Measurements from ENCODE around the gene CCNL2. TPM values are rescaled to one million over a fixed set of nuclear protein-coding genes. Genes with fewer than 3 reads are reported as not detected.

Gene CCNL2
- total RNA-seq, 2 donors from 2014 or later: 92.3 to 104 TPM

DNA sequence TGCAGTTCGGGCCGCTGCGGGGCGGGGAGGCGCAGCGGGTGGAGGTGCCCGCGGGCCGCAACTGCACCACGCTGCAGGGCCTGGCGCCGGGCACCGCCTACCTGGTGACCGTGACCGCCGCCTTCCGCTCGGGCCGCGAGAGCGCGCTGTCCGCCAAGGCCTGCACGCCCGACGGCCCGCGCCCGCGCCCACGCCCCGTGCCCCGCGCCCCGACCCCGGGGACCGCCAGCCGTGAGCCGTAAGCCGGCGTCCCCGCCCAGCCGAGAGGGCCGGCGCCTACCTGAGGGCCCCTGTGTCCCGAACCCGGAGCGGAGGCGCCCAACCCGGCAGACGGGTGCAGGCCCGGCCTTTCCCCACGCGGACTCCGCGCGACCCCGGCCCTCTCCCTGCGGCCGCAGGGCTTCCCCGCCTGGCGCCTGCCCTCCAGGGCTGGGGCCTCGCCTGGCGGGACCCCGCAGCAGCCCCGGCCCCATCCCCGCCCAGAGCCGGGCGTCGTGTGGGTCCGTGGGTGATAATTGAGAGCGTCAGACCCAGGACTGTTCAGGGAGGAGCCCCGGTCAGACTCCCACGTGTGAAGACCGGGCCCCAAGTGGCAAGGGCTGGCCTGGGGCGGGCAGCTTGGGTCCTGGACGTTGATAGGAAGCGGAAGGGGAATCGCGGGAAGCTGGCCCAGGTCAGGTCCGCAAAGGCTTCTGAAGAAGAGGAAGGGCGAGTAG, 40.6 kb upstream of the CCNL2 start:
- peaks cover 4% of the 10 kb centered on the region for H3K27me3 ChIP-seq
- DNase-seq: no peak
- TF ChIP-seq, protein P1, sequence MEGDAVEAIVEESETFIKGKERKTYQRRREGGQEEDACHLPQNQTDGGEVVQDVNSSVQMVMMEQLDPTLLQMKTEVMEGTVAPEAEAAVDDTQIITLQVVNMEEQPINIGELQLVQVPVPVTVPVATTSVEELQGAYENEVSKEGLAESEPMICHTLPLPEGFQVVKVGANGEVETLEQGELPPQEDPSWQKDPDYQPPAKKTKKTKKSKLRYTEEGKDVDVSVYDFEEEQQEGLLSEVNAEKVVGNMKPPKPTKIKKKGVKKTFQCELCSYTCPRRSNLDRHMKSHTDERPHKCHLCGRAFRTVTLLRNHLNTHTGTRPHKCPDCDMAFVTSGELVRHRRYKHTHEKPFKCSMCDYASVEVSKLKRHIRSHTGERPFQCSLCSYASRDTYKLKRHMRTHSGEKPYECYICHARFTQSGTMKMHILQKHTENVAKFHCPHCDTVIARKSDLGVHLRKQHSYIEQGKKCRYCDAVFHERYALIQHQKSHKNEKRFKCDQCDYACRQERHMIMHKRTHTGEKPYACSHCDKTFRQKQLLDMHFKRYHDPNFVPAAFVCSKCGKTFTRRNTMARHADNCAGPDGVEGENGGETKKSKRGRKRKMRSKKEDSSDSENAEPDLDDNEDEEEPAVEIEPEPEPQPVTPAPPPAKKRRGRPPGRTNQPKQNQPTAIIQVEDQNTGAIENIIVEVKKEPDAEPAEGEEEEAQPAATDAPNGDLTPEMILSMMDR (IDR thresholded peaks at IDR 0.05): no peak
- H3K27ac ChIP-seq: no peak overlapping the region
- H3K4me3 ChIP-seq: no peak overlapping the region
- H3K4me1 ChIP-seq: peaks cover 18% of the 10 kb centered on the region
- intact Hi-C loops (cut with DNase I): no loop called here
- H3K36me3 ChIP-seq: no peaks in the 10 kb centered on the region
- no peaks in the 10 kb centered on the region for H3K9me3 ChIP-seq
- H3K9ac ChIP-seq (ENCODE audit: low read depth in 2 of 2, low read length in 2 of 2): no peak overlapping the region

DNA sequence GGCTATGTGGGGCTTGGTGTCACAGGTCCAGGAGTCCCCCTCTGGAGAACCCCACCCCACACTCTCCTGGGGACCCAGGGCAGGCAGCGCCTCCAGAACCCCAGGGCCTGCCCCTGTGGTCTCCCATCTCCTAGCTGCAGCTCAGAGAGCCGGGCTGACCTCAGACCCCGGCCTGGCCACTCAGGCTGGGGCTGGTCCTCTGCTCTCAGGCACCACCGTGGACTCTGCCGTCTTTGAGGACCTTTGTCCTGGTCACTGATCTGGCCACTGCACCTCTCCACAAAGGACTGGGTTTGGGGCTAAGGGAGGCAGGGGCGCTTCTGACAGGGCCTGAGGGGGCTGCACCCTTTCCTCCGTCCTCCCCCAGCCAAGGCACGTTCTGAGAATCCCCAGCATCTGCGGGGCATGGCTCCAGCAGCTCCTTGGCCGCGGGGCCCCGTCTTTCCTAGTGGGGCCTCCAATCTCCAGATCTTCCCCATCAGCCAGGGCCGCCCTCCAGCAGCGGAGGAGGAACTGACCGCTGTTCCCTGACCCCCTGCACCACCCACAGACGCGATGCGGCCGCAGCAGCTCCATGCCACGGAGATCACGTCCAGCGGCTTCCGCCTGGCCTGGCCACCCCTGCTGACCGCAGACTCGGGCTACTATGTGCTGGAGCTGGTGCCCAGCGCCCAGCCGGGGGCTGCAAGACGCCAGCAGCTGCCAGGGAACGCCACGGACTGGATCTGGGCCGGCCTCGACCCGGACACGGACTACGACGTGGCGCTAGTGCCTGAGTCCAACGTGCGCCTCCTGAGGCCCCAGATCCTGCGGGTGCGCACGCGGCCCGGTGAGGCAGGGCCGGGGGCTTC, 39.6 kb upstream of the CCNL2 start:
- peaks cover 28% of the 10 kb centered on the region for H3K4me1 ChIP-seq
- no peak overlapping the region for H3K4me3 ChIP-seq
- peak overlapping the region; percentile 25 for H3K27ac ChIP-seq
- H3K36me3 ChIP-seq: no peaks in the 10 kb centered on the region
- no peaks in the 10 kb centered on the region for H3K9me3 ChIP-seq
- peaks cover 4% of the 10 kb centered on the region for H3K27me3 ChIP-seq
- H3K9ac ChIP-seq (ENCODE audit: low read depth in 2 of 2, low read length in 2 of 2): peak overlapping the region in 1 of 2 donors; percentile 55
- intact Hi-C loops (cut with DNase I): no loop called here
- DNase-seq: no peak
- TF ChIP-seq, protein P1 (IDR thresholded peaks at IDR 0.05): no peak

- H3K4me3 ChIP-seq: no peak overlapping the region
- H3K27me3 ChIP-seq: peaks cover 4% of the 10 kb centered on the region
- intact Hi-C loops (cut with DNase I): no loop called here
- peak; percentile 78 for DNase-seq
- peak overlapping the region in 1 of 2 donors; percentile 55 for H3K9ac ChIP-seq (ENCODE audit: low read depth in 2 of 2, low read length in 2 of 2)
- peaks cover 34% of the 10 kb centered on the region for H3K4me1 ChIP-seq
- TF ChIP-seq, protein P1 (IDR thresholded peaks at IDR 0.05): no peak
- peak overlapping the region; percentile 25 for H3K27ac ChIP-seq
- no peaks in the 10 kb centered on the region for H3K36me3 ChIP-seq
- H3K9me3 ChIP-seq: no peaks in the 10 kb centered on the region
These were observed 38.8 kb upstream of the CCNL2 start for GRCh38 chr1:1437904-1438376.

DNA sequence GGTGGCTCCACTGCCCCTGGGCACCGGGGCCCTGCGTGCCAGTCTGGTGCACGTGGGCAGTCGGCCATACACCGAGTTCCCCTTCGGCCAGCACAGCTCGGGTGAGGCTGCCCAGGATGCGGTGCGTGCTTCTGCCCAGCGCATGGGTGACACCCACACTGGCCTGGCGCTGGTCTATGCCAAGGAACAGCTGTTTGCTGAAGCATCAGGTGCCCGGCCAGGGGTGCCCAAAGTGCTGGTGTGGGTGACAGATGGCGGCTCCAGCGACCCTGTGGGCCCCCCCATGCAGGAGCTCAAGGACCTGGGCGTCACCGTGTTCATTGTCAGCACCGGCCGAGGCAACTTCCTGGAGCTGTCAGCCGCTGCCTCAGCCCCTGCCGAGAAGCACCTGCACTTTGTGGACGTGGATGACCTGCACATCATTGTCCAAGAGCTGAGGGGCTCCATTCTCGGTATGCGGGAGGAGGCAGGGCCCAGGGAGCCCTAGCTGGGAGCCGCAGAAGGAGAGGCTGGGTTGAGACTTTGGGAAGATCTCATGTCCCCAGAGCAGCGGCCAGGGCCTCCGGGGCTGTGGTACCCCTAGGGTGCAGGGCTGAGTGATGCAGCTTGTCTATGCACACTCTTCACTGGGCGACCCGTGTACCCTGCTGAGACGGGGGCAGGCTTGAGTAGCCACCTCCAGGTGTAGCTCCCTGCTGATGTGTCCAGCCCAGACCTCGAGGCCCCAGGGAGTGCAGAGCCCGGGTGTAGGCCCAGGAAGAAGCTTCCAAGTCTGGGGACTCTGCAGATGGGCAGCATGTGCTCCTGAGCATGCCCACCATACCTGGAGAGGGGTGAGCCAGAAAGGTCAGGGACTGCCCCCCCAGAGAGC, 38.1 kb upstream of the CCNL2 start:
- TF ChIP-seq, protein P1 (IDR thresholded peaks at IDR 0.05): no peak
- Histone ChIP-seq H3K4me1 (peaks cover 41% of the 10 kb centered on the region), H3K27me3 (peaks cover 4% of the 10 kb centered on the region), H3K4me3 (peak overlapping the region; percentile 62), H3K36me3 (no peaks in the 10 kb centered on the region), H3K9me3 (no peaks in the 10 kb centered on the region), H3K9ac (ENCODE audit: low read depth in 2 of 2, low read length in 2 of 2) (peak overlapping the region; percentile 47 to 55), H3K27ac (peak overlapping the region; percentile 25)
- DNase-seq: no peak
- intact Hi-C loops (cut with DNase I): no loop called here

GRCh38 chr1:1436630-1437032, 37.5 kb upstream of the CCNL2 start:
- peak overlapping the region; percentile 62 for H3K4me3 ChIP-seq
- H3K27ac ChIP-seq: no peak overlapping the region
- H3K9me3 ChIP-seq: no peaks in the 10 kb centered on the region
- peak overlapping the region; percentile 63 to 73 for H3K9ac ChIP-seq (ENCODE audit: low read depth in 2 of 2, low read length in 2 of 2)
- peaks cover 44% of the 10 kb centered on the region for H3K4me1 ChIP-seq
- intact Hi-C loops (cut with DNase I): no loop called here
- DNase-seq: no peak
- TF ChIP-seq, protein P1 (IDR thresholded peaks at IDR 0.05): no peak
- H3K27me3 ChIP-seq: peaks cover 4% of the 10 kb centered on the region
- no peaks in the 10 kb centered on the region for H3K36me3 ChIP-seq
